WTC11 (cell line): ENCODE data around the gene MOB3B.

Experiments used
- CTCF ChIP-seq: fragments of 200-600 bp; IDR thresholded peaks from 2 replicates; pipeline ENCODE4 v1.8.0; 2022; ENCODE audit warnings: antibody characterized with exemption
- ESRRA ChIP-seq: sonication (generic); formaldehyde crosslinking; IDR thresholded peaks from 2 replicates; pipeline ENCODE4 v1.8.1; 2022; ENCODE audit warnings: mild to moderate bottlenecking, missing genetic modification reagents, borderline replicate concordance
- FOXP4 ChIP-seq: sonication (generic); formaldehyde crosslinking; IDR thresholded peaks from 2 replicates; pipeline ENCODE4 v1.8.0; 2022; ENCODE audit warnings: mild to moderate bottlenecking, missing genetic modification reagents
- HMGXB4 ChIP-seq: sonication (generic); formaldehyde crosslinking; IDR thresholded peaks from 2 replicates; pipeline ENCODE4 v1.8.1; 2023; ENCODE audit warnings: mild to moderate bottlenecking, moderate library complexity, missing genetic modification reagents
- MAX ChIP-seq: sonication (generic); formaldehyde crosslinking; IDR thresholded peaks from 2 replicates; pipeline ENCODE4 v1.8.0; 2022; ENCODE audit warnings: mild to moderate bottlenecking, missing genetic modification reagents
- NFYB ChIP-seq: sonication (generic); formaldehyde crosslinking; conservative IDR thresholded peaks from 2 replicates; pipeline ENCODE4 v1.8.0; 2022; ENCODE audit warnings: low read depth, missing genetic modification reagents
- NR3C1 ChIP-seq: sonication (generic); formaldehyde crosslinking; conservative IDR thresholded peaks from 2 replicates; pipeline ENCODE4 v1.8.1; 2023; ENCODE audit warnings: low read depth, mild to moderate bottlenecking, missing genetic modification reagents
- ZNF138 ChIP-seq: sonication (generic); formaldehyde crosslinking; conservative IDR thresholded peaks from 2 replicates; pipeline ENCODE4 v1.8.1; 2022; ENCODE audit warnings: mild to moderate bottlenecking, moderate library complexity, missing genetic modification reagents
- ZNF232 ChIP-seq: sonication (generic); formaldehyde crosslinking; IDR thresholded peaks from 2 replicates; pipeline ENCODE4 v1.8.0; 2022; ENCODE audit warnings: mild to moderate bottlenecking, missing genetic modification reagents

- TF ChIP-seq CTCF (no peak), ZNF232 (CRISPR knock-in tag) (no peak), ZNF138 (CRISPR knock-in tag) (no peak), ESRRA (CRISPR knock-in tag) (no peak), MAX (CRISPR knock-in tag) (no peak), HMGXB4 (CRISPR knock-in tag) (no peak), FOXP4 (CRISPR knock-in tag) (no peak), NFYB (CRISPR knock-in tag) (no peak), NR3C1 (CRISPR knock-in tag) (no peak)
These were observed 226.4 kb downstream of the MOB3B start for GRCh38 chr9:27303219-27303618.
